SH-SY5Y (cell line): ENCODE data around the gene CIAPIN1.

ENCODE experiments used
- GATA2 ChIP-seq: IDR thresholded peaks from 2 replicates; pipeline ENCODE4 v1.6.1; 2011; ENCODE audit warnings: mild to moderate bottlenecking, low read depth, low read length
- GATA3 ChIP-seq: IDR thresholded peaks from 2 replicates; pipeline ENCODE4 v1.6.1; 2011; ENCODE audit warnings: low read depth, mild to moderate bottlenecking, low read length, moderate library complexity

- TF ChIP-seq GATA2 (no peak), GATA3 (no peak)
These were observed 26.1 kb upstream of the CIAPIN1 start for GRCh38 chr16:57473176-57473840.
